PC-9 (cell line): ENCODE data around the gene RPGRIP1. TPM values are rescaled to one million over a fixed set of nuclear protein-coding genes. Genes with fewer than 3 reads are reported as not detected.

Source experiments
- BruUV-seq: library from RNA; stranded (reverse); fragments of 400-500 nt; replicated peaks from 2 replicates; lab custom pipeline; 2021; lab: Mats Ljungman, UMichigan
- CTCF ChIA-PET: fragments of 300-600 bp; sonication (Branson Sonifier 250); formaldehyde crosslinking; loops from one replicate; lab custom pipeline; 2022; ENCODE audit warnings: antibody characterized with exemption; lab: Charles Lee
- POLR2A ChIA-PET: fragments of 300-600 bp; sonication (Branson Sonifier 250); formaldehyde crosslinking; loops from one replicate; lab custom pipeline; 2022; ENCODE audit warnings: antibody characterized with exemption; ENCODE audit not compliant: unreplicated experiment; lab: Charles Lee
- DNase-seq, 2 experiments: peaks; one replicate each; pipeline versions ENCODE4 v3.0.0 to v3.0.0-alpha.2; 2015 to 2022; ENCODE audit warnings: mixed read lengths in 1 of 2
- H2AFZ ChIP-seq: fragments of 200-600 bp; sonication (generic); 2 replicates; pipeline ENCODE4 v1.8.1; 2017; ENCODE audit warnings: antibody characterized with exemption
- H3F3A ChIP-seq: fragments of 200-600 bp; sonication (generic); 2 replicates; pipeline ENCODE4 v1.8.1; 2017; ENCODE audit warnings: antibody characterized with exemption, mild to moderate bottlenecking, low read depth; ENCODE audit not compliant: insufficient read depth
- H3K27ac ChIP-seq: fragments of 200-600 bp; sonication (generic); 2 replicates; pipeline ENCODE4 v1.6.1; 2016; ENCODE audit warnings: mixed run types
- H3K27me3 ChIP-seq: fragments of 200-600 bp; sonication (generic); 2 replicates; pipeline ENCODE4 v1.6.1; 2016; ENCODE audit warnings: low read depth, mixed run types; ENCODE audit not compliant: insufficient read depth
- H3K36me3 ChIP-seq: fragments of 200-600 bp; sonication (generic); 2 replicates; pipeline ENCODE4 v1.6.1; 2016; ENCODE audit warnings: low read depth, mixed run types
- H3K4me1 ChIP-seq: fragments of 200-600 bp; sonication (generic); replicated peaks from 2 replicates; pipeline ENCODE4 v1.6.1; 2016; ENCODE audit warnings: mixed run types; ENCODE audit not compliant: insufficient read depth
- H3K4me2 ChIP-seq: fragments of 200-600 bp; sonication (generic); 2 replicates; pipeline ENCODE4 v1.6.1; 2017; ENCODE audit warnings: mixed run types
- H3K4me3 ChIP-seq: fragments of 200-600 bp; sonication (generic); 2 replicates; pipeline ENCODE4 v1.6.1; 2016; ENCODE audit warnings: mixed run types
- H3K79me2 ChIP-seq: fragments of 200-600 bp; sonication (generic); 2 replicates; pipeline ENCODE4 v1.6.1; 2017; ENCODE audit warnings: low read depth, mixed run types
- H3K9me2 ChIP-seq: fragments of 200-600 bp; sonication (generic); 2 replicates; pipeline ENCODE4 v1.8.1; 2017; ENCODE audit warnings: mild to moderate bottlenecking; ENCODE audit not compliant: insufficient read depth
- H3K9me3 ChIP-seq: fragments of 200-600 bp; sonication (generic); 2 replicates; pipeline ENCODE4 v1.8.1; 2016; ENCODE audit warnings: low read depth; ENCODE audit not compliant: insufficient read depth
- H4K20me1 ChIP-seq: fragments of 200-600 bp; sonication (generic); 2 replicates; pipeline ENCODE4 v1.8.1; 2017; ENCODE audit not compliant: insufficient read depth
- CTCF ChIP-seq: fragments of 200-600 bp; sonication (generic); conservative IDR thresholded peaks from 2 replicates; pipeline ENCODE4 v1.6.1; 2017; ENCODE audit warnings: mixed run types, antibody characterized with exemption, mild to moderate bottlenecking, moderate library complexity
- EZH2 ChIP-seq: fragments of 200-600 bp; sonication (generic); IDR thresholded peaks from 2 replicates; pipeline ENCODE4 v1.8.0; 2017; ENCODE audit warnings: antibody characterized with exemption, low read depth
- intact Hi-C: fragments of 100-400 bp; cut with micrococcal nuclease; formaldehyde crosslinking; loops from one replicate; pipeline ENCODE4 v1.10.0; 2022; ENCODE audit not compliant: unreplicated experiment
- total RNA-seq: library from RNA; stranded (reverse); gene quantifications from 2 replicates; pipeline ENCODE4 v1.2.3, GENCODE V29; 2021

The RPGRIP1 gene
- total RNA-seq, 1 experiment from 2014 or later = 2.1 TPM

- BruUV-seq = no TSS peak
- no peaks in the 10 kb centered on the region for H3K9me3 ChIP-seq
- peaks cover 89% of the 10 kb centered on the region for H3F3A ChIP-seq
- H3K4me3 ChIP-seq = peak overlapping the region; percentile 94; the same call in 1 of the 2 replicates
- no peak for DNase-seq
- TF ChIP-seq CTCF (no peak), EZH2 (no peak)
- H4K20me1 ChIP-seq = peaks cover 98% of the 10 kb centered on the region
- intact Hi-C loops = loop anchor here (10.0 kb wide), 1 partner anchor 121 kb away; the partner anchor contains the start of gene SUPT16H
- peak overlapping the region; percentile 81 for H3K27ac ChIP-seq
- H3K79me2 ChIP-seq = peaks cover 100% of the 10 kb centered on the region
- peak overlapping the region; percentile 100 for H3K4me2 ChIP-seq
- H2AFZ ChIP-seq = no peak overlapping the region
- no peaks in the 10 kb centered on the region for H3K27me3 ChIP-seq
- H3K36me3 ChIP-seq = peaks cover 81% of the 10 kb centered on the region
- ChIA-PET CTCF (no interaction called here), POLR2A (interaction anchor here (0.7 kb wide), 1 partner anchor 80 kb away, joined by 3 read pairs; no protein-coding TSS in a partner anchor)
- H3K9me2 ChIP-seq = no peaks in the 10 kb centered on the region
- peaks cover 51% of the 10 kb centered on the region for H3K4me1 ChIP-seq
Measured at GRCh38 chr14:21263284-21264024, 16.4 kb upstream of the RPGRIP1 start.

- ChIA-PET POLR2A (interaction anchor here (0.7 kb wide), 2 partner anchors 46 to 79 kb away, joined by 3 read pairs; no protein-coding TSS in a partner anchor), CTCF (no interaction called here)
- Histone ChIP-seq H3K4me2 (peak overlapping the region; percentile 100), H3K27me3 (no peaks in the 10 kb centered on the region), H2AFZ (no peak overlapping the region), H3K79me2 (peaks cover 100% of the 10 kb centered on the region), H3K9me3 (no peaks in the 10 kb centered on the region), H3K9me2 (no peaks in the 10 kb centered on the region), H3K36me3 (peaks cover 78% of the 10 kb centered on the region), H3K4me3 (peak overlapping the region; percentile 94; the same call in 1 of the 2 replicates), H4K20me1 (peaks cover 96% of the 10 kb centered on the region), H3K27ac (peak overlapping the region; percentile 81), H3K4me1 (peaks cover 51% of the 10 kb centered on the region), H3F3A (peaks cover 84% of the 10 kb centered on the region)
- intact Hi-C loops = loop anchor here (10.0 kb wide), 1 partner anchor 121 kb away; the partner anchor contains the start of gene SUPT16H
- no peak for TF ChIP-seq EZH2
- TF ChIP-seq CTCF = no peak
- peak in 1 of 2 experiments; percentile 82 for DNase-seq
- no TSS peak for BruUV-seq
Measured at GRCh38 chr14:21264025-21264801, 15.7 kb upstream of the RPGRIP1 start.

GRCh38 chr14:21267431-21267845, 12.4 kb upstream of the RPGRIP1 start:
- Histone ChIP-seq H4K20me1 (peaks cover 65% of the 10 kb centered on the region), H3K27me3 (no peaks in the 10 kb centered on the region), H3K79me2 (peaks cover 68% of the 10 kb centered on the region), H2AFZ (no peak overlapping the region), H3K36me3 (peaks cover 57% of the 10 kb centered on the region), H3K4me2 (peak overlapping the region; percentile 100), H3K27ac (peak overlapping the region; percentile 81), H3K4me3 (peak overlapping the region; percentile 94), H3K9me2 (no peaks in the 10 kb centered on the region), H3F3A (peaks cover 59% of the 10 kb centered on the region), H3K9me3 (no peaks in the 10 kb centered on the region), H3K4me1 (peaks cover 46% of the 10 kb centered on the region)
- DNase-seq = no peak
- BruUV-seq = no TSS peak
- ChIA-PET POLR2A (interaction anchor here (0.7 kb wide), 1 partner anchor 52 kb away, joined by 5 read pairs; no protein-coding TSS in a partner anchor), CTCF (interaction anchor here (0.6 kb wide), 1 partner anchor 15 kb away, joined by 3 read pairs; no protein-coding TSS in a partner anchor)
- intact Hi-C loops = loop anchor here (10.0 kb wide), 1 partner anchor 117 kb away; the partner anchor contains the start of gene SUPT16H
- TF ChIP-seq EZH2 (no peak), CTCF (no peak)
